HG02798 (cell line): ENCODE results near the gene CRYGC.
"Not testable (repeated sequence)": the region's sequence is repeated elsewhere in the genome, so short reads cannot be mapped to it uniquely, and the experiment has no call there.

Experiments used
- ATAC-seq: cut with Tn5 transposase; IDR thresholded peaks from one replicate; pipeline ENCODE4 v1.9.1; 2021; ENCODE audit warnings: mild to moderate bottlenecking; ENCODE audit not compliant: unreplicated experiment, poor library complexity

Gene CRYGC

DNA sequence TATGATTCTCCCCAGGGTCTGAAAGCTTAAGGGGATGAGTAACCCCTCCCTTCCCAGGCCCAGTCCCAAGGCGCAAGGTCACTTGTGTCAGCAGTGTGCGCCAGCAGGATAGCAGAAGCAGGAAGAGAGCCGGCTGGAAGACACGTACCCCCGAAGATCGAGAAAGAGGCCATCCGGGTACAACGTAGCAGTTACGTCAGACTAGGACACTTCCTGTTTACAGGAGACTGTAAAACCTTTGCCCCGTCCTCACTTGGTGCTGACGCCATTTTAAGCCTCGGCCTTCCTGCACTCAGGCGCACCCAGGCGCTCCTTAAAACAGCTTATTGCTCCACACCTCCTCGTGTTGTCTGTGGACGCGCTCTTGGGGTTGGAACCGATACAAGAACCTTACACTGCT lies 9.8 kb upstream of the CRYGC start:
- ATAC-seq: no peak

DNA sequence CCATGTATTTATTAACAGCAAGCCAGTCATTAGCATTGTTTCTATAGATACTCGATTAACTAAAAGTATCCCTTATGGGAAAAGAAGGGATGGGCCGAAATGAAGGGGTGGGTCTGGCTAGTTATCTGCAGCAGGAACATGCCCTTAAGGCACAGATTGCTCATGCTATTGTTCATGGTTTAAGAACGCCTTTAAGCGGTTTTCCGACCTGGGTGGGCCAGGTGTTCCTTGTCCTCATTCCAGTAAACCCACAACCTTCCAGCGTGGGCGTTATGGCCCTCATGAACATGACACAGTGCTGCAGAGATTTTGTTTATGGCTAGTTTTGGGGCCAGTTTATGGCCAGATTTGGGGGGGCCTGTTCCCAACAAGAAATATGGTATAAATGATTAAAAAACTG lies 8.7 kb upstream of the CRYGC start:
- not testable (repeated sequence) for ATAC-seq

DNA sequence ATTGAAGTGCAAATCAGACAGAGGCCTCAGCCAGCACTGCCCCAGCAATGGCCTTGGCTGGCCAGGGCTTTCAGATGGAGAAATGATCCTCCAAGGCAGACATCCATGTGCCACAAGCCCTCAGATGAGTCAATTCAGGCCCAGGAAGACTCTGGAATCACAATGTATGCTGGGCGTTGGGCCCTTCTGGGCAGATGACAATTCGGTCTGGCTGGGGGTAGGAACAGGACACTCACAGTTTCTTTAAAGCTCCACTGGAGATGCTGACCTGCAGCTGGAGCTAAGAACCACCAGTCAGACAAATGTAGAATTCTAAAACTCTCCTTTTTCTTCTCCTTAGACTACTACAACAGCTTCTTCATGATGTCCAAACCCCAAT lies 7.1 kb upstream of the CRYGC start:
- no peak for ATAC-seq

DNA sequence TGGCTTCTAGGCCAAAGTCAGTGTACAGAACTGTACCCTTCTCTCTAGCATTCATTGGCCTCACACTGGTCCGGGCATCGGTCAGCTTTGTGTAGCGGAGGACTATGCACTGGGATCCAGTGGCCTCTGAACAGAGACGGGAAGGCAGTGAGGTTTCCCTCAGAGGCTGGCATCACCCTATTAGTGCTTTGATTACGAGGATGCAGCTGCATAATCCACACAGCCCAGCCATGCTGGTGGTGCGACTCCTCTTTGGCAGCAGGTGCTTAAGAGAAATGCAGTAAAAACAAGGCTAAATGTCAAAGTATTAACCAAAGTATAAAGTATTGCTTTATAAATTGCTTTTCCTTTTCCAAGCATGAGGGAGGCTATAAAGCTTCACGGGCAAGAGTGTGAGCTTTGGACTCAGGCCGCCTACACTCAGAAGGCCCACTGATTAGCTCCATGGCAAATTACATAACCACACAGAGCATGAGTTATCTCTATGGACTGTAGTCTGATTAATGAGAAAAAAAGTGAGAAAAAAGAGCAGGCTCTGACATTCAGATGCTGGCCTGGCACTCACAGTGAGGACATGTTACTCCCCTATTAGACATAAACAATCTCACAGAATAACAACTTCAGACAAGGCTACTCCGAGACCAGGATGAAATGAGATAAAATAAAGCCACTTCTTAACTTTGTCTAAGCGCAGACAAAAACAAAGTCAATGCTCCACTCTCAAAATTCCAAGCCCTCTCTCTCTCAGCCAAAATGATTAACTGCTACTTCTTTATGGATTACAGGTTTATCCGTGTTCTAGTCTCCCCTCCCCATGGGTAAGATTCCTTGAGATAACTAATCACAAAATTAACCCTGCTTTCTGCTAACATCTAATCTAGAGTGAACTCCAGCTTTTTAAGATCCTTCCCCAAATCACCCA lies 6.4 kb upstream of the CRYGC start:
- no peak for ATAC-seq

DNA sequence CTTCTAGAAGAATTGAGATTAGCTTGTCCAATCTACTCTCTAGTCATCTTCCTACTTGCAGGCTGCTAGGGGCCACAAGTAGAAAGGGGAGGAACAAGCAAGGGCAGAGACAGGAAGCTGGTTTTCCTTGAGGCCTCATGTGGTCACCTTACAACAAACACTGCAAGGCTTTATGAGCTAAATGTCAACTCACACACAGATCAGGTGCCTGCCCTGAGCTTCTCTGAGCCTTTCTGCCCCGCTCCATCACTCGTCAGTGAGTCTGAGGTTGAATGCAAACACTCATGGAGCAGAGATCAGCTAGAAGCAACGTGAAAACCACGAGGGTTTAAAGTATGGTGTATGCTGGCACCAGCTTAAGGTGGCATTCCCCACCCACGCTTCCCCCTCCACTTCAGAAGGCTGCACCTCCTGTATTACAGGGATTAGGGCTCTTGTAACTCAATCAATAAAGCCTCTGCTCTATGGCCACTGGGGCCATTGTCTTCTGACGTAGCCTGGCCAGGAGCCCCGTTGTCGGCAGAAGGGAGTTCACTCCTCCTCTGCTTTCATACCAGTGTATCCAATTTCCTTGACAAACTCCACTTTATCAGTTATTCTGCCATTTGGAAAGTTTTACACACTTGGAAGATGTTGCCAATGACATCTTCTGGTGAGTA lies 5.4 kb upstream of the CRYGC start:
- no peak for ATAC-seq

DNA sequence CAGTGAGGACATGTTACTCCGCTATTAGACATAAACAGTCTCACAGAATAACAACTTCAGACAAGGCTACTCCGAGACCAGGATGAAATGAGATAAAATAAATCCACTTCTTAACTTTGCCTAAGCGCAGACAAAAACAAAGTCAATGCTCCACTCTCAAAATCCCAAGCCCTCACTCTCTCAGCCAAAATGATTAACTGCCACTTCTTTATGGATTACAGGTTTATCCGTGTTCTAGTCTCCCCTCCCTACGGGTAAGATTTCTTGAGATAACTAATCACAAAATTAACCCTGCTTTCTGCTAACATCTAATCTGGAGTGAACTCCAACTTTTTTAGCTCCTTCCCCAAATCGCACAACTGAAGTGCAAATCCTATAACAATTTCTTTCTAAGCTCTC lies 1.1 kb upstream of the CRYGC start:
- ATAC-seq: no peak

DNA sequence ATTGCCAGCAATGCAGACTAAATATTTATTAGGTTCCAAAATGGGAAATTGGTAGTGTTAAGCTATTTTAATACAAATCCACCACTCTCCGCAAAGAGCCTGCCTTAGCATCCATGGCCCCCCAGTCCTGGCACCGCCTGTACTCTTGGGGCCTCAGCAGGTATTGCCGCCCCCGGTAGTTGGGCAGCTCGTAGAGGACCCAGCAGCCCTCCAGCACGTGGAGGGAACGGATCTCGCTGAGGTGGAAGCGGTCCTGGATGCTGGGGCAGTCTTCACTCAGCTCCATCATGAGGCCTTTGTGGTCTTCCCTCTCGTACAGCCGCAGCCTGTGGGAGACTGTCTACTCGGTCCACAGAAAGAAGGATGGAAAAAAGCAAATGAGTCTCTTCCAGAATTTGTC lies 1.5 kb downstream of the CRYGC start:
- ATAC-seq: no peak

DNA sequence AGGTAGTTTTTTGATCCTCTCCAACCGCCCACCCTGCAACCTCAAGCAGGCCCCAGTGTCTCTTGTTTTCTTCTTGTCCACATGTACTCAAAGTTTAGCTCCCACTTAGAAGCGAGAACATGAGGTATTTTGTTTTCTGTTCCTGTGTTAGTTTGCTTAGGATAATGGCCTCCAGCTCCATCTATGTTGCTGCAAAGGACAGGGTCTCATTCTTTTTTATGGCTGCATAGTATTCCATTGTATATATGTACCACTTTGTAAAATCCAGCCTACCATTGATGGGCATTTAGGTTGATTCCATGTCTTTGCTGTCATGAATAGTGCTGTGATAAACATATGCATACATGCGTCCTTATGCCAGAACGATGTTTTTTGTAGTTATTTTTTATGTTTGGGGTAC lies 2.5 kb downstream of the CRYGC start:
- ATAC-seq: no peak

DNA sequence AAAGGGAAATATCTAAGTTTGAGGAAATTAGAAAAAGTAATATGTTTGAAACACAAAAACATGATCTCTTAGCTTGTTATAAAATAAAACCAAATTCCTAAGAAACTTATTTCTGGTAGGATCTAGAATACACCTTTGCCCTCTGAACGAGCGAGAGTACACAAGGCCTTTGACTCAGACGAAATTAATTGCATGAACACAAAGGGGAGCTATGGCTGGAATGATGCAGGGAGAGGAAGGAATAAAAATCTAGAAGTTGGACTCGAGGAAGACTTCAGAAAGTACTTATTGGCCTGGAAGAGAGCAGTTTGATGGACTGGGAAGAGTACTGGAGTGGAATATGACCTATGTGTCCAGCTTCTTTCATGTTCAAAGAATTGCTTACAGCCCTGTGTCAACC lies 4.4 kb downstream of the CRYGC start:
- ATAC-seq: no peak

DNA sequence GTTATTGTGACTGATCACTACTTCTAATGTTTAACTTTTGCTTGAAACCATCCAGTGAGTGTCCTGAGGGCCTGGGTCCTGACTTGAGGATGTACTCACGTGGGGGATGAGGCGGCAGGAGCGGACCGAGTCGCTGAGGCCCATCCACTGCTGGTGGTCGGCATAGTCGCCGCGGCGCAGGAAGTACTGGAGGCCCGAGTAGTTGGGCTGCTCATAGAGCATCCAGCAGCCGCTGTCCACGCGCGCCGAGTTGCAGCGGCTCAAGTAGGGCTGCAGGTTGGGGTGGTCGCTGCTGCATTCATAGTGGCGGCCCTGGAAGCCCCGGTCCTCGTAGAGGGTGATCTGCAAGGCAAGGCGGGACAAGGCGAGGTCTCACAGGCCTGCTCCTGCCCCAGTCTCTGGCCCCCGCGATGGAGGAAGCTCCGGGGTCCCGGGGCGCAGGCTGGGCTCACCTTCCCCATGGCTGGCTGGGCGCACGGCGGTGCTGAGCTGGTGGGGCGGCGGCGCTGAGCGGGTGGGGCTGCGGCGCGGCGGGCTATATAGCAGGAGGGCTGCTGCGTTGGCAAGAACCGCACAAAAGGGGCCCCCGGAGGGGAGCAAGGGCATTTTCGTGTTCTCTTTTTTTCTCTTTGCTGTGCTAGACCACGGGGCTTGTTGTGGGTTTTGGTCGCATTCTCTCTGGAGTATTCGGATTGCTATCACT lies 5.5 kb downstream of the CRYGC start, which contains the start of gene CRYGD:
Gene CRYGD (minus strand): TSS at position 512 of the 703 bp plus-strand sequence. CDS start 51 bp downstream, at position 461.
- not testable (repeated sequence) for ATAC-seq

DNA sequence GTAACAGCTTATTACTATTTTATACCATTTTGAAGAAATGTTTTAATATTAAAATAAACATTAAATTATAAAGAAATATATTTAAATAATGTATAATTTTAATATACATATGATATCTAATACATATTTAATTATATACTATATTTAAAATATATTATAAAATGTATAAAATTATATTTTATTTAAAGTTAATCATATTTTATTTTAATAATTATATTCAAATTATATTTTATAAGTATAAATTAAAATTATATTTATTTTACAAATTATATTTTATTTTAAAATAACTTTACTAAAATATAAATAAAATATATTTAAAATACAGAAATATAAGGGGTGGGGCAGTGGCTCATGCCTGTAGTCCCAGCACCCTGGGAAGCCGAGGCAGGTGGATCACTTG lies 7.4 kb downstream of the CRYGC start:
- ATAC-seq: no peak

DNA sequence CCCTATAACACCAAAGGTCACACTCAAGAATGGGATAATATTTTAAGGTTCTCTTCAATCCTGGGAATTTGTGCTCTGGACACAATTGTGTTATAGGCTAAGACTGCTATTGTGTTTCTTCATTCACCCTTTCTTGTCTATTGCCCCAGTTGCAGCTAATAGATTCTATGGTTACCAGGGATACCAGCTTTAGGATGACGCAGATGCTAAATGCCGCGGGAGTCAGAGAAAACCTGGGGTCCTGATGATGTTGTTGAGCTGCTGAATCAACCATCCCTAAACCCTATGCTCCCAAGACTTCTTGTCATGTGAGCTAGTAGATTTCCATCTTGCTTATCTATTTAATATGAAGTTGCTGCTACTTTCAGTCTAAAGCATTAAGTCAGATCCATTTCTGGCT lies 10.7 kb downstream of the CRYGC start:
- ATAC-seq: no peak

DNA sequence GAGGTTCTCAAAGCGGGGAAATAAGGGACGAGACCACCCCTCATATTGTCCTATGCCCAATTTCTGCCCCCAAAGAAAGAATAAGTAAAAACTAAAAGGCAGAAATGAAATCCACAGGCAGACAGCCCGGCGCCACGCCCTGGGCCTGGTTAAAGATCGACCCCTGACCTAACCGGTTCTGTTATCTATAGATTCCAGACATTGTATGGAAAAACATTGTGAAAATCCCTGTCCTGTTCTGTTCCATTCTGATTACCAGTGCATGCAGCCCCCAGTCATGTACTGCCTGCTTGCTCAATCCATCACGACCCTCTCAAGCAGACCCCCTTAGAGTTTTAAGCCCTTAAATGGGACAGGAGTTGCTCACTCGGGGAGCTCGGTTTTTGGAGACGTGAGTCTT lies 12.2 kb downstream of the CRYGC start:
- not testable (repeated sequence) for ATAC-seq

DNA sequence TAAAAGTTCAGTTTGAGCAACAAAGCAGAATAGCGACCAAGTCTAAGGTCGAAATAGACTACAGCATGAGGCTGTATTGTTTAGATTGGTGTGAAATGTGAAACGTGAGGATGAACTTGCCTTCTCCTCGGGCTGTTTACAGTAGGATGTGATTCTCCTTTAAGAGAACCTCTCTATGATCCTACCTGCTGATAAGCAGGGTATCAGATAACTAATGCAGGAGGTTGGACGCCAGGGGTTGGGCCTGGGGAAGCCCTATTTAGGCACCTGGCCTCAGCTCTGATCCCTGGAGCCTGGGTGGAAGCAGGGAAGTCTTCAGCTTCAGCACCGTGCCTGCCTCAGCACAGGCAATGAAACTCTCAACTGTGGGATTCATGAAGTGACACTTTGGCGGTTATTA lies 16.7 kb downstream of the CRYGC start:
- no peak for ATAC-seq

DNA sequence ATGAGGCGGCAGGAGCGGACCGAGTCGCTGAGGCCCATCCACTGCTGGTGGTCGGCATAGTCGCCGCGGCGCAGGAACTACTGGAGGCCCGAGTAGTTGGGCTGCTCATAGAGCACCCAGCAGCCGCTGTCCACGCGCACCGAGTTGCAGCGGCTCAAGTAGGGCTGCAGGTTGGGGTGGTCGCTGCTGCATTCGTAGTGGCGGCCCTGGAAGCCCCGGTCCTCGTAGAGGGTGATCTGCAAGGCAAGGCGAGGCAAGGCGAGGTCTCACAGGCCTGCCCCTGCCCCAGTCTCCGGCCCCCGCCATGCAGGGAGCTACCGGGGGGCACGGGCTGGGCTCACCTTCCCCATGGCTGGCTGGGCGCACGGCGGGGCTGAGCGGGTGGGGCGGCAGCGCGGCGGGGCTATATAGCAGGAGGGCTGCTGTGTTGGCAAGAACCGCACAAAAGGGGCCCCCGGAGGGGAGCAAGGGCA lies 17.3 kb downstream of the CRYGC start:
- not testable (repeated sequence) for ATAC-seq

DNA sequence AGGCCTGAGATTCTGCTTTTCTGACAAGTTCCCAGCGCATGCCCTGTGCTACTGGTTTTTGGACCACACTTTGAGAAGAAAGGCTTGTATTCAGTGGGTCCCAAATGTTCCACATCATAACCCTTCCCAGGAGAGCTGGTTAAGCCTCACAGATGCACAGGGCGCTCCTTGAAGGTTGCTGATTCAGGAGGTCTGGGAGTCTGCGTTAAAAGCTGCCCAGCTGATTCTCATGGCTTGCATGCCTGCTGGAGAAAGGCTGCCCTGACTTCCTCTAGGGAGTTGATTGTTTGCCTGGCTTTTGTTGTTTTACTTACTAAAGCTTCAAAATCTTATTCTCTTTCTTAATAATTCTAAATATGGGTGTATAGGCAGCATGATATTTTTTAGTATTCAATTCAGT lies 26.0 kb downstream of the CRYGC start:
- ATAC-seq: no peak

DNA sequence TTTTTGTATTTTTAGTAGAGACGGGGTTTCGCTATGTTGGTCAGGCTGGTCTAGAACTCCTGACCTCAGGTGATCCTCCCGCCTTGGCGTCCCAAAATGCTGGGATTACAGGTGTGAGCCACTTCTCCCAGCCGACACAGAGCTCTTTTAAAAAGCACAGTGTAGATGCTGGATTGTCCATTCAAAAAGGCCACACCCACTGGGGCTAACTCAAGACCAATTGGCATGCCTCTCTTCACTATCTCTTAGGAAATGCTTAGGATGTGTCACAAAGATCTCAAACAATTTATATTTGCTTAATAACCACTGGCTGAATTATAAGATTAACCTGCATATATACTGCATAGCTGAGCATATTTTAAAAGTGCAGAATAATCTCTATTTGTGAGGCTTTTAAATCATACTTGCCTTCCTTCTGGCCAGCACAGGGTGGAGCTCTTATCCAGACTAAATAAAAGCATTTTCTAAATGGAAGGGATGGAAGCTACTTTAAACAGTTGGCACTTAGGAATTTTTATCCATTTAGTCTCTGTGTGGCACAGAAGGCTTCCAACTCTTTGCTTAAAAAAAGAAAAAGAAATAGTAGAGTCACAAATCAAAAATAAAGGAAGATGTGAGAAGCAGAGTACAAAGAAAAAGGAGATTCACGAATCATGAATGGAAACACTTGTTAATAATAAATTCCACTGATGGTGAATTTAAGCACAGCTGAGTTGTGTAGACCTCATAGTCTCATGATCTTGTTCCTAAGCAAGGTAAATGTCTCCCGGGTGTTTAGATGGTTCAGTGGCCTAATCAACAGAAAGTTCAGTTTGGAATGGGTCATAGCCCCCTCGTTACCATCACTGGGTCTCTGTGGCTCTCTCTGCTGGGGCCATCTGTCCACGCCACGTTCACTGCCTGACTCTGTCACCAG lies 27.7 kb downstream of the CRYGC start:
- ATAC-seq: no peak

DNA sequence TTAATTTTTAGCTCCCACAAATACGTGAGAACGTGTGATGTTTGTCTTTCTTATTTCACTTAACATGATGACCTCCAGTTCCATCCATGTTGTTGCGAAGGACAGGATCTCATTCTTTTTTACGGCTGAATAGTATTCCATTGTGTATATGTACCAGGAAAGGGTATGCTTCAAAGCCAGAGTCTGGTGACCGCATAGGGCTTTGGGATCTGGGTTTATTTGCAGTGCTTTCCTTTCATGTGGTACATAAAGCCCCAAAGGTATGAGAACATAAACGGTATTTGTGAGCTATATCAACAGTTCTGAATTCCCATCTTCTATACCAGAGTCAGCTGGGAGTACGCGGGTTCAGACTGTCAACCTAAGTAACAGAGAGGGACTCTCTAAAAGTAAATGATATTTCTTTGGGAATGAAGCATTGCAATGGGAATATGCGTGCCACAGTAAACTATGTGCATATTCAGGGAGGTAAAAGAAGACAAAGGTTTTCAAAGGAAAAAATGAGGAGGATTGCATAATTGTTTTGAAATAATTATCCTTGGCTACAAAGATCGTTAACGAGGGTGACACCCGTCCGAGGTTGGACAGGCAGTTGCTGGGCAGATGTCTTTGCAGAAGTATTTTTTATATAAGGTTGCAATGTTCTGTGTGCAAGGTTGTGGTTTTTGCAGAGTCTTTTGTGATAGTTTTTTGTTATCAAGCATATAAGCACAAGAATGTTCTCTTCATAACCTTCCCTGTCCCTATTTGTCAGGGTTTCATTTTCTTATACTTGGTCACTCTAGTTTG lies 29.8 kb downstream of the CRYGC start:
- ATAC-seq: no peak

DNA sequence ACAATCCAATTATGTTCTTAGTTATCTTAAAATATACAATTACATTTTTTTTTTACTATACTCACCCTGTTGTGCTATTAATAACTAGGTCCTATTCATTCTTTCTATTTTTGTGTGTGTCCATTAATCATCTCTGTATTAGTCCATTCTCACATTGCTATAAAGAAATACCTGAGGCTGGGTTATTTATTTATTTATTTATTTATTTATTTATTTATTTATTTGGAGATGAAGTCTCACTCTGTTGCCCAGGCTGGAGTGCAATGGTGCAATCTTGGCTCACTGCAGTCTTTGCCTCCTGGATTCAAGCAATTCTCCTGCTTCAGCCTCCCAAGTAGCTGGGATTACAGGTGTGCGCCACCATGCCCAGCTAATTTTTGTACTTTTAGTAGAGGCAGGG lies 30.9 kb downstream of the CRYGC start:
- not testable (repeated sequence) for ATAC-seq
